GM12891 (cell line): ENCODE data around the gene STARD10.

Experiments used
- POLR2A ChIP-seq: IDR thresholded peaks from 2 replicates; pipeline ENCODE4 v1.6.1; 2011; ENCODE audit warnings: low read depth, low read length, control low read depth
- POLR2AphosphoS5 ChIP-seq: IDR thresholded peaks from 2 replicates; pipeline ENCODE4 v1.6.1; 2011; ENCODE audit warnings: low read depth, low read length, control low read depth
- POU2F2 ChIP-seq: IDR thresholded peaks from 2 replicates; pipeline ENCODE4 v1.6.1; 2011; ENCODE audit warnings: low read depth, mild to moderate bottlenecking, control low read depth, low read length, moderate library complexity
- SPI1 ChIP-seq: IDR thresholded peaks from 2 replicates; pipeline ENCODE4 v1.6.1; 2011; ENCODE audit warnings: low read depth, low read length, control low read depth
- TAF1 ChIP-seq: IDR thresholded peaks from 2 replicates; pipeline ENCODE4 v1.6.1; 2011; ENCODE audit warnings: low read depth, low read length, control low read depth

DNA sequence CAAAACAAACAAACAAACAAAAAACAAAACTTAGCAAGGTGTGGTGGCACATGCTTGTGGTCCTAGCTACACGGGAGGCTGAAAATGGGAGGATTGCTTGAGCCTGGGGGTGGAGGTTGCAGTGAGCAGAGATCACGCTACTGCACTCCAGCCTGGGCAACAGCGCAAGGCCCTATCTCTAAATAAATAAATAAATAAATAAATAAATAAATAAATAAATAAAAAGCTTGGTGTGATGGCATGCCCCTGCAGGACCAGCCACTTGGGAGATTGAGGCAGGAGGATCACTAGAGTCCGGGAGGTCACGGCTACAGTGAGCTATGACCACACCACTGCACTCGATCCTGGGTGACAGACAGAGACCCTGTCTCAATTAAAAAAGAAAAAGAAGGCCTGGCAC, 9.0 kb upstream of the STARD10 start:
- TF ChIP-seq POLR2AphosphoS5 (no peak), POLR2A (no peak), TAF1 (no peak), POU2F2 (no peak), SPI1 (no peak)
